Measurements from ENCODE around the gene ZNF407. TPM values are rescaled to one million over a fixed set of nuclear protein-coding genes. Genes with fewer than 3 reads are reported as not detected.

Gene ZNF407
- total and polyA plus RNA-seq, 12 donors: 2.5 to 14.9 (median 12.7) TPM

DNA sequence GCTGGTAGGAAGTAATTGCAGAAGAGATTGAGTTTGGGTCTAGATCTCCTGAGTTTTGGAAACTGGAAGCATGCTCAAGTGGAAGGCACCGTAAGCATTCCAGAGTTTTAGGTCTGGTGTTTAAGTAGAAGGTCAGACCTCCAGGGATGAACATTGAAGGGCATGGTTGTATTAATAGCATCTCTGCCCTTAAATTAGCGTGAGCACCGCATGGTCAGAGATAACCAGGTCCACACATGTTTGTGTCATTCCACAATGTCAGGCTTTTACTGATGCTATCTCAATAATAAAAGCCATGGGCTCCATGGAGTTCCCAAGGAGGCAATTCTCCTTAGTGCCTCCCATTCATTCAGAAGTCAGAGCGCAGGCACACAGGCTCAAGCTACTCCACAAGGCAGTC lies 28.3 kb upstream of the ZNF407 start:
- H3K9me3 ChIP-seq: peaks cover 0 to 9% (median 0%) of the 10 kb centered on the region in 11 donors
- no peaks in the 10 kb centered on the region for H3K27me3 ChIP-seq
- WGBS, 2 donors: 61 to 63% methylated on average over 4 of the region's 4 CpGs
- intact Hi-C loops (cut with DNase I): no loop called here
- peaks cover 0 to 3% (median 0%) of the 10 kb centered on the region in 9 donors for H3K4me1 ChIP-seq
- no peak overlapping the region for H3K4me3 ChIP-seq
- ATAC-seq (peak in 5 of 8 donors; percentile 30 to 53 (median 44)), DNase-seq (no peak)
- TF ChIP-seq, protein P1, sequence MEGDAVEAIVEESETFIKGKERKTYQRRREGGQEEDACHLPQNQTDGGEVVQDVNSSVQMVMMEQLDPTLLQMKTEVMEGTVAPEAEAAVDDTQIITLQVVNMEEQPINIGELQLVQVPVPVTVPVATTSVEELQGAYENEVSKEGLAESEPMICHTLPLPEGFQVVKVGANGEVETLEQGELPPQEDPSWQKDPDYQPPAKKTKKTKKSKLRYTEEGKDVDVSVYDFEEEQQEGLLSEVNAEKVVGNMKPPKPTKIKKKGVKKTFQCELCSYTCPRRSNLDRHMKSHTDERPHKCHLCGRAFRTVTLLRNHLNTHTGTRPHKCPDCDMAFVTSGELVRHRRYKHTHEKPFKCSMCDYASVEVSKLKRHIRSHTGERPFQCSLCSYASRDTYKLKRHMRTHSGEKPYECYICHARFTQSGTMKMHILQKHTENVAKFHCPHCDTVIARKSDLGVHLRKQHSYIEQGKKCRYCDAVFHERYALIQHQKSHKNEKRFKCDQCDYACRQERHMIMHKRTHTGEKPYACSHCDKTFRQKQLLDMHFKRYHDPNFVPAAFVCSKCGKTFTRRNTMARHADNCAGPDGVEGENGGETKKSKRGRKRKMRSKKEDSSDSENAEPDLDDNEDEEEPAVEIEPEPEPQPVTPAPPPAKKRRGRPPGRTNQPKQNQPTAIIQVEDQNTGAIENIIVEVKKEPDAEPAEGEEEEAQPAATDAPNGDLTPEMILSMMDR (IDR thresholded peaks at IDR 0.05): no peak
- H3K36me3 ChIP-seq: no peaks in the 10 kb centered on the region
- no peak overlapping the region for H3K27ac ChIP-seq

DNA sequence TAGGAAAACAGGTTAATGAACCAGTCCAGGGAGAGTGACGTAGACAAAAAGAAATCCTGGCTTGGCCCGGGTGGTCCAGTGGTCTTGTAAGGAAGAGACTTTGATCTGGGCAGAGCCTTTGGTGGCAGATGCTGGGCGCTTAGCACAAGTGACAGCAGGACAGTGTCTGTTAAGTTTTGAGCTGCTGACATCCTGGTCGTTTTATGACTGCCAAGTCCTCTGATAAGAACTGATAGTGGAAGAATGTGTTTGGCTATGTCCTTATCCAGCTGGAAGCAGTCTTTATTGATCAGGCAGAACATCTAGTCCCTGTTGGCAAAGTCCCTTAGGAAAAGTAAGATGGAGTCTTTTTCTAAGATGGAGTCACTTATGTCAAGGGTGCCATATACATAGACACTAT lies 27.4 kb upstream of the ZNF407 start:
- no peak overlapping the region for H3K4me3 ChIP-seq
- ATAC-seq (peak in 2 of 8 donors; percentile 19 to 39), DNase-seq (no peak)
- H3K27me3 ChIP-seq: no peaks in the 10 kb centered on the region
- WGBS, 2 donors: 35 to 39% methylated on average over 4 of the region's 4 CpGs
- intact Hi-C loops (cut with DNase I): no loop called here
- no peaks in the 10 kb centered on the region for H3K36me3 ChIP-seq
- TF ChIP-seq, protein P1 (IDR thresholded peaks at IDR 0.05): no peak
- H3K27ac ChIP-seq: no peak overlapping the region
- H3K4me1 ChIP-seq: peaks cover 0 to 3% (median 0%) of the 10 kb centered on the region in 9 donors
- peaks cover 0 to 9% (median 0%) of the 10 kb centered on the region in 11 donors for H3K9me3 ChIP-seq

DNA sequence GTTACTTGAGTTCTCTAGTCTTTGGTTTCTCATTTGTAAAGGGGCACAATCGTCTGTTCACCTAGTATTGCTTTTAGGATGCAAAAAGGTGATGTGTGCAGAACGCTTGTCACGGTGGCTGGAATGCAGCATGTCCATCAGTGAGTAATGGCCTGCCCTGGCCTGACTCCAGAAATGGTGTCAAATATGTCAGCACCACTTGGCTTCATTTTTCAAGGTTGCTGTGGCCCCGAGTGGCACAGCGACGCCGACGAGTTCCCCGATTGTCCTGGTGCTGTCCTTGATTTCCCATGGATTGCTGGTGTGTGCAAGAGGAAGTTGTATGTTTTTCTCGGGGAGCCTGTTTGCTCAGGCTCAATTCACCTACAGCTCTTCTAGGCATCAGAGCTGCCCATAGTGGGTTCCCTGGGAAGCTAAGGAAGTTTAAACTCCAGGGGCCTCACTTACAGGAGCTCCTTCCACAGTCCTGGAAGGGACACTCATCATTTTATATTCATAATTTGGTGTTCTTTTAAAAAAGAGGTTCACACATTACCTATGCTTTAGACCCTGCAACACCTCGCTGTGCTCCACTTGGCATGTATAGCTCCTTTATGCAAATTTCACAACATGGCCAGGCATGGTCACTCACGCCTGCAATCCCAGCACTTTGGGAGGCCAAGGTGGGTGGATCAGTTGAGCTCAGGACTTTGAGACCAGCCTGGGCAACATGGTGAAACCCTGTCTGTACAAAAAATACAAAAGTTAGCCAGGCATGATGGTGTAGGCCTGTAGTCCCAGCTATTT lies 25.6 kb upstream of the ZNF407 start:
- intact Hi-C loops (cut with DNase I): no loop called here
- Histone ChIP-seq H3K4me1 (peaks cover 0 to 3% (median 0%) of the 10 kb centered on the region in 9 donors), H3K27ac (no peak overlapping the region), H3K27me3 (no peaks in the 10 kb centered on the region), H3K36me3 (no peaks in the 10 kb centered on the region), H3K4me3 (no peak overlapping the region), H3K9me3 (no peaks in the 10 kb centered on the region)
- DNase-seq: peak in 1 of 2 donors; percentile 23
- WGBS, 2 donors: 62 to 67% methylated on average over 12 of the region's 12 CpGs
- ATAC-seq: peak in 4 of 8 donors; percentile 49 to 79 (median 60)
- TF ChIP-seq, protein P1 (IDR thresholded peaks at IDR 0.05): no peak

DNA sequence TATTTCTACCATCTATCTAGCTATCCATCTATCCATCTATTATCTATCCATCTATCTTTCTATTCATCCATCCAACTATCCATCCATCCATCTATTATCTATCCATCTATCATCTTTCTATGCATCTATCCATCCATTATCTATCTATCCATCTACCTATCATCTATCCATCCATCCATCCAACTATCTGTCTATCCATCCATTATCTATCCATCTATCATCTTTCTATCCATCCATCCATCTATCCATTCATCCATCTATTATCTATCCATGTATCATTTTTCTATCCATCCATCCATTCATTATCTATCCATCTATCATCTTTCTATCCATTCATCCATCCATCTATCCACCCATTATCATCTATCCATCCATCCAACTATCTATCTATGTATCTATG lies 24.6 kb upstream of the ZNF407 start:
- H3K27ac ChIP-seq: no peak overlapping the region
- peaks cover 0 to 3% (median 0%) of the 10 kb centered on the region in 9 donors for H3K4me1 ChIP-seq
- no peak for ATAC-seq
- no peak for DNase-seq
- TF ChIP-seq, protein P1 (IDR thresholded peaks at IDR 0.05): no peak
- H3K27me3 ChIP-seq: no peaks in the 10 kb centered on the region
- intact Hi-C loops (cut with DNase I): no loop called here
- no peak overlapping the region for H3K4me3 ChIP-seq
- H3K36me3 ChIP-seq: no peaks in the 10 kb centered on the region
- H3K9me3 ChIP-seq: no peaks in the 10 kb centered on the region
